Lower leg skin (tissue), 4 donors: ENCODE data around the gene TDRKH. TPM values are rescaled to one million over a fixed set of nuclear protein-coding genes. Genes with fewer than 3 reads are reported as not detected.
"Not testable (repeated sequence)": the region's sequence is repeated elsewhere in the genome, so short reads cannot be mapped to it uniquely, and the experiment has no call there.

ENCODE experiments used
- DNase-seq, 2 donors: peaks; one replicate each; pipeline ENCODE4 v3.0.0-alpha.2; 2019; ENCODE audit warnings: low spot score in 2 of 2
- H3K4me3 ChIP-seq: fragments of 200-600 bp; sonication (generic); 2 replicates; pipeline ENCODE4 v1.5.1; 2017; ENCODE audit warnings: mild to moderate bottlenecking, low read depth; ENCODE audit not compliant: poor library complexity, severe bottlenecking
- POLR2A ChIP-seq, 2 donors: fragments of 450-650 bp; IDR thresholded peaks; one replicate each; pipeline ENCODE4 v1.6.1; 2016 to 2017; ENCODE audit warnings: antibody characterized with exemption in 2 of 2, mild to moderate bottlenecking in 1 of 2, moderate library complexity in 1 of 2
- WGBS, 2 donors: methylation state at CpG; one replicate each; pipeline ENCODE4 v1.1.5; 2018; 5-methylcytosine and 5-hydroxymethylcytosine counted together
- intact Hi-C: fragments of 100-400 bp; cut with DNase I; formaldehyde crosslinking; loops from one replicate; pipeline ENCODE4 v1.15.0; 2023; ENCODE audit warnings: low total_unique reads
- total RNA-seq, 4 donors: library from RNA; depleted of rRNA; stranded (reverse); fragments of >200 nt; gene quantifications; one replicate each; pipeline ENCODE4 v1.1.0, GENCODE V29; 2016
- TF ChIP-seq, protein P1 (sequence below), 3 donors: fragments of 450-650 bp; IDR thresholded peaks; one replicate each; pipeline ENCODE4 v1.5.1; 2016; ENCODE audit warnings: antibody characterized with exemption in 3 of 3, mild to moderate bottlenecking in 3 of 3, moderate library complexity in 2 of 3

Gene TDRKH
- total RNA-seq, 4 donors from 2014 or later, result 2.1 to 3.0 (median 2.6) TPM

DNA sequence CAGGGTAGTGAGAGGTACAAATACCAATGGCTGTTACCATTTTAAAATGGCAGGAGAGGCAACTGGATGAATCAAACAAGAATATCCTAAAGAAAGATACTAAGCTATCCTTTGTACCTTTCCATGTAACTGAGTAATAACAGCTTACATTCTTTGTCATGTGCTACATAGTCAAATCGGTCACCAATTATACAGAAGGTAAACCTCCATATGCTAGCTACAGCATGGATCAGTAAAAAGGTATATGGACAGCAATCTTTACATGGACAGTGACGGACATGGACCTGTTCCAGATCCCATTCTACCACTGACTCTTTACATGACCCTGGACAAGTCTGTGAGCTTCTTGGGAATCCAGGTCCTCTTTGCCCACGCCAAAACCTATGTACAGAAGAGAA is 13.6 kb downstream of the TDRKH start:
- no peak overlapping the region for H3K4me3 ChIP-seq
- no peak for DNase-seq
- intact Hi-C loops, result no loop called here
- 95% methylated on average over 3 of the region's 3 CpGs for WGBS, 2 donors
- no peak for TF ChIP-seq POLR2A (IDR thresholded peaks at IDR 0.05)
- TF ChIP-seq, protein P1, sequence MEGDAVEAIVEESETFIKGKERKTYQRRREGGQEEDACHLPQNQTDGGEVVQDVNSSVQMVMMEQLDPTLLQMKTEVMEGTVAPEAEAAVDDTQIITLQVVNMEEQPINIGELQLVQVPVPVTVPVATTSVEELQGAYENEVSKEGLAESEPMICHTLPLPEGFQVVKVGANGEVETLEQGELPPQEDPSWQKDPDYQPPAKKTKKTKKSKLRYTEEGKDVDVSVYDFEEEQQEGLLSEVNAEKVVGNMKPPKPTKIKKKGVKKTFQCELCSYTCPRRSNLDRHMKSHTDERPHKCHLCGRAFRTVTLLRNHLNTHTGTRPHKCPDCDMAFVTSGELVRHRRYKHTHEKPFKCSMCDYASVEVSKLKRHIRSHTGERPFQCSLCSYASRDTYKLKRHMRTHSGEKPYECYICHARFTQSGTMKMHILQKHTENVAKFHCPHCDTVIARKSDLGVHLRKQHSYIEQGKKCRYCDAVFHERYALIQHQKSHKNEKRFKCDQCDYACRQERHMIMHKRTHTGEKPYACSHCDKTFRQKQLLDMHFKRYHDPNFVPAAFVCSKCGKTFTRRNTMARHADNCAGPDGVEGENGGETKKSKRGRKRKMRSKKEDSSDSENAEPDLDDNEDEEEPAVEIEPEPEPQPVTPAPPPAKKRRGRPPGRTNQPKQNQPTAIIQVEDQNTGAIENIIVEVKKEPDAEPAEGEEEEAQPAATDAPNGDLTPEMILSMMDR (IDR thresholded peaks at IDR 0.05), result no peak

DNA sequence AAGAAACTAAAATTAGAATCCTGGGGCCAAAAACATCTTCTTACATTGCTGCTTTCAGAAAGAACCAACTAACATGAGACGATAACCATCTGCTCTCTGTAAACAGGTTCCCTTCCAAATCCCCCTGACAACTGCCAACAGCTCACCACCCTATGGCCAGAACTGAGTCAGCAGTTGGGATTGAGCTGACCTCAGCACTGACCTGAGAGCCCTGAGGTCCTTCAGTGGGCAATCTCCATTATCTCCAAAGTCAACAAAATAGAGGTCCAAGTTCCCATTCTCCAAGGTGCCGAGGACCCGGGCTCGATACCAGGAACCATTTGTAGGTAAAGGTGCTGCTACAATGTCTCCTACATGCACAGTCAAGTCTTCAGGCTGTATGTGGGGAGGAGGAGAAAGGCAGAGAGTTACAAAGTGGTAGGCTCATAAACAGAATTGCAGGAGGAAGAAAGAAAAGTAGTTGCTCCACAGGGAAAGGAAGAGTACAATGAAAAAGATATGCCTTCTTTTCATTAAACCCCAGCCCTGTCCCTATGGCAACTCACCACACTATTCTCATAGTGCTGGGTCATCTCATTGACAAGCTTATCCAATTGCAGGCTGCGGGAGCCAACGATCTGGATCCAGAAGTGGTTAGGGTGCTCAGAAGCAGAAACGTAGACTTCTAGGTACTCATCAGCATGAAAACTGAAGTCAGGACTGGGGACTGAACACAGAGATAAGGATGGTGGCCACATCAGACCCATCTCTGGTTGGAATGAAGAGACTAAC is 14.2 kb downstream of the TDRKH start:
- WGBS, 2 donors, result 93 to 95% methylated on average over 7 of the region's 7 CpGs
- TF ChIP-seq, protein P1 (IDR thresholded peaks at IDR 0.05), result no peak
- TF ChIP-seq POLR2A (IDR thresholded peaks at IDR 0.05), result no peak

DNA sequence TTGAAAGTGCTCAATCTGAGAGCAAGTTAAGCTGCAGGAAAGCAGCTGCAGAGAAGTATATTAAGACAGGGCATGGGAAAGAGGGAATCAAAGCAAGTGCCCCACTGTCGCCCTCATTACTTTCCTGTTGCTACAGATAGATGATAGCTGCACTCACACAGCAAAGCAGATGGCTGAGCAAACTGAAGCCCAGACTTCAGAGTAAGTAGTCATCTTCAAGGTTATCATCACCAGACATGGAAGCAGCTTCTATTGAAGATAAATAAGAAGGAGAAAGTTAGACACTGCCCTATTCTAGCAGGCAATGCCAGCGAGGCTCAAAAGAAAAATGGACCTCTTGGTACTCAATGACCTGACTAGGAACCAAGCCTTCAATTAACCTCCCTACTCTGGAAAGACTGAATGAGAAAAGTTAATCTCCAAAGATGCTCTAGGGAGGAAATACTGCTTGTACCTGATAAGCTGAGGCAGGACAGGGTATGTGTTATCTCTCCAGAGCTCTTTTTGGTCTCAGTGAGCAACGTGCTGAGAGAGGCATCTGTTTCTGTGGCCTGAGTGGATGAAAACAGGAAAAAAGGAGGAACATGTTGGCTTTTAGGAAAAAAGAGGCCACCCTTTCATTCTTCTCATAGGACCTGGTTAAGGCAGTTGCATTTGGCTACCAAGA is 15.9 kb downstream of the TDRKH start:
- no peak overlapping the region for H3K4me3 ChIP-seq
- no peak for TF ChIP-seq POLR2A (IDR thresholded peaks at IDR 0.05)
- TF ChIP-seq, protein P1 (IDR thresholded peaks at IDR 0.05), result no peak
- whole genome bisulfite sequencing, 2 donors, result 80 to 81% methylated on average over 3 of the region's 3 CpGs
- intact Hi-C loops, result no loop called here
- no peak for DNase-seq

More for the DNA sequence above, 14.2 kb downstream of the TDRKH start:
- intact Hi-C loops, result no loop called here
- H3K4me3 ChIP-seq, result no peak overlapping the region
- DNase-seq, result no peak

DNA sequence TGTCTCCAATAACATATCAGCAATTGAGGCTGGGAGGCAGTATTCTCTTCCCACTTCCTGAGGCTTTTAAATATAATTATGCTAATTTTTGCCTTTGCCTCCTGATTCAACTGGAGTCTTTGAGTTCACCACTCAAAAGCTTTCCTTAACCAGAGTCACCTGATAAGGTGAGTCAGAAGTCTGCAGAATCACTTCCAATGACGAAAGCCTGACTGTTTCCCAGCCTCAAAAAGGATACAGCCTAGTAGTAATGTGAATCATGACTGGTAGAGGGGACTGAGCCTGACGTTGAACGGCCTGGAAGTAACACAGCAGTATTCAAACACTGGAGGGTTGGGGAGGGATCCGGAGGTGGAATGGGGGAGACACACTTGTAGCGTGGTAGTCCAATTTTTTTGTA is 16.6 kb downstream of the TDRKH start:
- no peak for TF ChIP-seq POLR2A (IDR thresholded peaks at IDR 0.05)
- TF ChIP-seq, protein P1 (IDR thresholded peaks at IDR 0.05), result no peak
- DNase-seq, result no peak
- 50 to 51% methylated on average over 5 of the region's 5 CpGs for WGBS, 2 donors
- intact Hi-C loops, result no loop called here
- H3K4me3 ChIP-seq, result no peak overlapping the region

DNA sequence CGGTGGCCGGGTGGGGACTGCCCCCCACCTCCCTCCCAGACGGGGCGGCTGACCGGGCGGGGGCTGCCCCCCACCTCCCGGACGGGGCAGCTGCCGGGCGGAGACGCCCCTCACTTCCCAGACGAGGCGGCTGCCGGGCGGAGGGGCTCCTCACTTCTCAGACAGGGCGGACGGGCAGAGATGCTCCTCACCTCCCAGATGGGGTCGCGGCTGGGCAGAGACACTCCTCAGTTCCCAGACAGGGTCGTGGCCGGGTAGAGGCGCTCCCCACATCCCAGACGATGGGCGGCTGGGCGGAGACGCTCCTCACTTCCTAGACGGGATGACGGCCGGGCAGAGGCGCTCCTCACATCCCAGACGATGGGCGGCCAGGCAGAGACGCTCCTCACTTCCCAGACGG is 21.0 kb downstream of the TDRKH start:
- DNase-seq, intact Hi-C loops, H3K4me3 ChIP-seq: not testable (repeated sequence)
- 91 to 92% methylated on average over 22 to 23 of the region's 34 CpGs for WGBS, 2 donors

DNA sequence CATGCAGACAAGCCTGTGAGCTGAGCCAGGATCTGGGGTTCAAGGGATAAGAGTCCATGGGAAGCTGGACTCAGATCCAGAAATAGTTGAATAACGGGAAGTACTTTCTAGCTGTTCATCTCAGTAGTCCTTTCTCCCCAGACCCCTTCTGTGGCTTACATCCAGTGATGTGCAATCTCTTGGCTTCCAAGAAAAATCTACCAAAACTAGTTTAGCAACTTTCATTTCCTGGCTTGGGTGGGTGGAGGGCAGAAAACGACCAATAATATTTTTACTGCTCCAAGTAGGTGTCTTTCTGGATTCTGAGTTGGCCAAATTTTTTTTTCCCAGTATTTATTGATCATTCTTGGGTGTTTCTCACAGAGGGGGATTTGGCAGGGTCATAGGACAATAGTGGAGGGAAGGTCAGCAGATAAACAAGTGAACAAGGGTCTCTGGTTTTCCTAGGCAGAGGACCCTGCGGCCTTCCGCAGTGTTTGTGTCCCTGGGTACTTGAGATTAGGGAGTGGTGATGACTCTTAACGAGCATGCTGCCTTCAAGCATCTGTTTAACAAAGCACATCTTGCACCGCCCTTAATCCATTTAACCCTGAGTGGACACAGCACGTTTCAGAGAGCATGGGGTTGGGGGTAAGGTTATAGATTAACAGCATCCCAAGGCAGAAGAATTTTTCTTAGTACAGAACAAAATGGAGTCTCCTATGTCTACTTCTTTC is 21.8 kb downstream of the TDRKH start:
- H3K4me3 ChIP-seq, DNase-seq, intact Hi-C loops: not testable (repeated sequence)
- WGBS, 2 donors, result 25 to 35% methylated on average over 2 to 3 of the region's 7 CpGs
